ENCODE results near the gene CASZ1. TPM values are rescaled to one million over a fixed set of nuclear protein-coding genes. Genes with fewer than 3 reads are reported as not detected.

CASZ1 gene
- total and polyA plus RNA-seq, 2 experiments from 2014 or later: 6.2 to 6.7 TPM

GRCh38 chr1:10779201-10779600, 17.2 kb downstream of the CASZ1 start:
- Histone ChIP-seq H2AFZ (no peak overlapping the region), H3K36me3 (ENCODE audit: insufficient read depth) (no peaks in the 10 kb centered on the region), H3K27ac (ENCODE audit: low read depth) (no peak overlapping the region), H3F3A (replicated peaks; ENCODE audit: low read depth) (no peaks in the 10 kb centered on the region), H3K27me3 (ENCODE audit: insufficient read depth) (no peaks in the 10 kb centered on the region), H3K4me2 (no peak overlapping the region), H3K9me2 (ENCODE audit: insufficient read depth) (no peaks in the 10 kb centered on the region), H4K20me1 (replicated peaks; ENCODE audit: insufficient read depth) (no peaks in the 10 kb centered on the region; the same call in 1 of the 2 replicates), H3K4me3 (no peak overlapping the region), H3K79me2 (replicated peaks; ENCODE audit: insufficient read depth) (no peaks in the 10 kb centered on the region), H3K4me1 (ENCODE audit: insufficient read depth) (no peaks in the 10 kb centered on the region)
- Mint-ChIP-seq H3K4me3 (no peak overlapping the region), H3K36me3 (ENCODE audit: low read depth) (no peaks in the 10 kb centered on the region), H3K27ac (no peak overlapping the region), H3K4me1 (peaks cover 3% of the 10 kb centered on the region; the same call in 2 of the 3 replicates), H3K9me3 (no peaks in the 10 kb centered on the region), H3K27me3 (ENCODE audit: insufficient read depth, low read depth, poor library complexity) (no peaks in the 10 kb centered on the region)
- TF ChIP-seq POLR2AphosphoS5 (IDR thresholded peaks at IDR 0.05; ENCODE audit: low read depth): no peak
- no peak for TF ChIP-seq ZNF331 (CRISPR knock-in tag; IDR thresholded peaks at IDR 0.05; ENCODE audit: low read depth)
- no peak for TF ChIP-seq EZH2phosphoT487 (IDR thresholded peaks at IDR 0.05; ENCODE audit: unreplicated experiment)
- no peak for TF ChIP-seq CREB1 (CRISPR knock-in tag; IDR thresholded peaks at IDR 0.05; ENCODE audit: low read depth)
- no peak for TF ChIP-seq NANOG (IDR thresholded peaks at IDR 0.05; ENCODE audit: borderline replicate concordance)
- TF ChIP-seq EZH2 (IDR thresholded peaks at IDR 0.05; ENCODE audit: low read depth, unreplicated experiment): no peak
- TF ChIP-seq ZNF462 (CRISPR knock-in tag; IDR thresholded peaks at IDR 0.05): no peak
- no peak for TF ChIP-seq REST (IDR thresholded peaks at IDR 0.05; ENCODE audit: unreplicated experiment)
- TF ChIP-seq, protein P1, sequence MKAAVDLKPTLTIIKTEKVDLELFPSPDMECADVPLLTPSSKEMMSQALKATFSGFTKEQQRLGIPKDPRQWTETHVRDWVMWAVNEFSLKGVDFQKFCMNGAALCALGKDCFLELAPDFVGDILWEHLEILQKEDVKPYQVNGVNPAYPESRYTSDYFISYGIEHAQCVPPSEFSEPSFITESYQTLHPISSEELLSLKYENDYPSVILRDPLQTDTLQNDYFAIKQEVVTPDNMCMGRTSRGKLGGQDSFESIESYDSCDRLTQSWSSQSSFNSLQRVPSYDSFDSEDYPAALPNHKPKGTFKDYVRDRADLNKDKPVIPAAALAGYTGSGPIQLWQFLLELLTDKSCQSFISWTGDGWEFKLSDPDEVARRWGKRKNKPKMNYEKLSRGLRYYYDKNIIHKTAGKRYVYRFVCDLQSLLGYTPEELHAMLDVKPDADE (IDR thresholded peaks at IDR 0.05): no peak
- no peak for TF ChIP-seq JUNB (IDR thresholded peaks at IDR 0.05; ENCODE audit: unreplicated experiment)
- TF ChIP-seq STAT1 (IDR thresholded peaks at IDR 0.05; ENCODE audit: unreplicated experiment): no peak
- no peak for TF ChIP-seq ZNF114 (CRISPR knock-in tag; IDR thresholded peaks at IDR 0.05)
- TF ChIP-seq CTCF (conservative IDR thresholded peaks at IDR 0.05; ENCODE audit: low read depth in 2 of 2): no peak
- ATAC-seq (0 out of 3 replicates have a peak, but pooled peaks have one; percentile 16), DNase-seq (ENCODE audit: low spot score) (no peak)
